Tibial artery (tissue), 4 donors: Measurements from ENCODE around the gene KRT16.

Experiments
- DNase-seq, 2 donors: peaks; one replicate each; pipeline ENCODE4 v3.0.0-alpha.2; 2019
- H3K27ac ChIP-seq, 2 donors: fragments of 200-600 bp; sonication (generic) in 1 of 2; 1 replicate in 1 of 2; 2 replicates in 1 of 2; pipeline ENCODE4 v1.5.1; 2018 to 2019; ENCODE audit warnings: mild to moderate bottlenecking in 1 of 2
- H3K27me3 ChIP-seq, 2 donors: fragments of 200-600 bp; sonication (generic) in 1 of 2; one replicate each; pipeline versions ENCODE4 v1.5.1 to v1.6.0; 2016 to 2019
- H3K36me3 ChIP-seq, 3 donors: fragments of 200-600 bp; sonication (generic) in 2 of 3; one replicate each; pipeline ENCODE4 v1.5.1; 2016 to 2019; ENCODE audit warnings: mild to moderate bottlenecking in 2 of 3
- H3K4me1 ChIP-seq, 4 donors: fragments of 200-600 bp; sonication (generic) in 2 of 4; 1 replicate in 3 of 4; 2 replicates in 1 of 4; pipeline ENCODE4 v1.5.1; 2016 to 2019
- H3K4me3 ChIP-seq, 2 donors: fragments of 200-600 bp; sonication (generic) in 1 of 2; 1 replicate in 1 of 2; 2 replicates in 1 of 2; pipeline ENCODE4 v1.5.1; 2018 to 2019; ENCODE audit warnings: mild to moderate bottlenecking in 2 of 2
- H3K9me3 ChIP-seq, 3 donors: fragments of 200-600 bp; sonication (generic) in 1 of 3; one replicate each; pipeline ENCODE4 v1.5.1; 2016 to 2019
- CTCF ChIP-seq, 2 experiments: fragments of 200-600 bp in 1 of 2; fragments of 450-650 bp in 1 of 2; IDR thresholded peaks; one replicate each; pipeline ENCODE4 v1.5.1; 2017 to 2019; ENCODE audit warnings: antibody characterized with exemption in 2 of 2, mild to moderate bottlenecking in 1 of 2, moderate library complexity in 1 of 2
- intact Hi-C: fragments of 100-400 bp; cut with DNase I; formaldehyde crosslinking; loops from one replicate; pipeline ENCODE4 v1.15.0; 2023; ENCODE audit warnings: low total_unique reads

The KRT16 gene

GRCh38 chr17:41639492-41640473 lies 27.2 kb upstream of the KRT16 start:
- Histone ChIP-seq H3K36me3 (no peaks in the 10 kb centered on the region), H3K4me1 (peaks cover 0 to 16% (median 8%) of the 10 kb centered on the region in 4 donors), H3K9me3 (no peaks in the 10 kb centered on the region), H3K27ac (no peak overlapping the region), H3K4me3 (no peak overlapping the region), H3K27me3 (no peaks in the 10 kb centered on the region)
- no peak for TF ChIP-seq CTCF (IDR thresholded peaks at IDR 0.05)
- DNase-seq, result no peak
- intact Hi-C loops, result no loop called here

GRCh38 chr17:41638941-41639340 lies 26.4 kb upstream of the KRT16 start:
- no peaks in the 10 kb centered on the region for H3K9me3 ChIP-seq
- no peak for TF ChIP-seq CTCF (IDR thresholded peaks at IDR 0.05)
- H3K27me3 ChIP-seq, result no peaks in the 10 kb centered on the region
- peaks cover 0 to 20% (median 10%) of the 10 kb centered on the region in 4 donors for H3K4me1 ChIP-seq
- no peak overlapping the region for H3K27ac ChIP-seq
- no peak overlapping the region for H3K4me3 ChIP-seq
- H3K36me3 ChIP-seq, result no peaks in the 10 kb centered on the region
- intact Hi-C loops, result no loop called here
- no peak for DNase-seq

GRCh38 chr17:41638194-41638593 lies 25.6 kb upstream of the KRT16 start:
- Histone ChIP-seq H3K4me3 (no peak overlapping the region), H3K36me3 (no peaks in the 10 kb centered on the region), H3K27ac (no peak overlapping the region), H3K27me3 (no peaks in the 10 kb centered on the region), H3K4me1 (peaks cover 0 to 20% (median 10%) of the 10 kb centered on the region in 4 donors), H3K9me3 (no peaks in the 10 kb centered on the region)
- no peak for DNase-seq
- intact Hi-C loops, result no loop called here
- no peak for TF ChIP-seq CTCF (IDR thresholded peaks at IDR 0.05)

- Histone ChIP-seq H3K27me3 (no peaks in the 10 kb centered on the region), H3K36me3 (no peaks in the 10 kb centered on the region), H3K4me3 (no peak overlapping the region), H3K27ac (no peak overlapping the region), H3K4me1 (peaks cover 0 to 20% (median 10%) of the 10 kb centered on the region in 4 donors), H3K9me3 (no peaks in the 10 kb centered on the region)
- intact Hi-C loops, result no loop called here
- TF ChIP-seq CTCF (IDR thresholded peaks at IDR 0.05), result no peak
- no peak for DNase-seq
Measured at GRCh38 chr17:41636652-41637051, 24.1 kb upstream of the KRT16 start.

- Histone ChIP-seq H3K4me3 (no peak overlapping the region), H3K27ac (no peak overlapping the region)
- DNase-seq, result no peak
Measured at GRCh38 chr17:41635121-41636097, 22.8 kb upstream of the KRT16 start.

More at GRCh38 chr17:41635121-41636097, 22.8 kb upstream of the KRT16 start:
- Histone ChIP-seq H3K4me1 (peaks cover 0 to 23% (median 10%) of the 10 kb centered on the region in 4 donors), H3K36me3 (no peaks in the 10 kb centered on the region), H3K27me3 (no peaks in the 10 kb centered on the region), H3K9me3 (no peaks in the 10 kb centered on the region)
- intact Hi-C loops, result no loop called here
- no peak for TF ChIP-seq CTCF (IDR thresholded peaks at IDR 0.05)
